Gastroesophageal sphincter (tissue), 4 donors: ENCODE measurements around the gene SAE1. TPM values are rescaled to one million over a fixed set of nuclear protein-coding genes. Genes with fewer than 3 reads are reported as not detected.

Experiments used
- ATAC-seq: fragments of 150-250 bp; one replicate; pipeline ENCODE4 v1.9.1; 2016; ENCODE audit warnings: mild to moderate bottlenecking, moderate library complexity
- H3K27ac ChIP-seq, 4 donors: fragments of 200-600 bp; sonication (generic) in 3 of 4; 1 replicate in 3 of 4; 2 replicates in 1 of 4; pipeline ENCODE4 v1.5.1; 2016 to 2019
- H3K27me3 ChIP-seq: fragments of 200-600 bp; sonication (generic); one replicate; pipeline ENCODE4 v1.5.1; 2019
- H3K36me3 ChIP-seq, 2 donors: fragments of 200-600 bp; sonication (generic); one replicate each; pipeline ENCODE4 v1.5.1; 2019; ENCODE audit warnings: control low read depth in 1 of 2
- H3K4me1 ChIP-seq, 3 donors: fragments of 200-600 bp; sonication (generic); 1 replicate in 2 of 3; 2 replicates in 1 of 3; pipeline ENCODE4 v1.5.1; 2016 to 2019; ENCODE audit warnings: control low read depth in 2 of 3
- H3K4me3 ChIP-seq, 2 donors: fragments of 200-600 bp; sonication (generic); one replicate each; pipeline ENCODE4 v1.5.1; 2019; ENCODE audit warnings: mild to moderate bottlenecking in 1 of 2, moderate library complexity in 1 of 2
- H3K9me3 ChIP-seq, 3 donors: fragments of 200-600 bp; sonication (generic); one replicate each; pipeline ENCODE4 v1.5.1; 2017 to 2019; ENCODE audit warnings: control low read depth in 2 of 3
- EP300 ChIP-seq: sonication (generic); formaldehyde crosslinking; IDR thresholded peaks from one replicate; pipeline ENCODE4 v1.6.1; 2017; ENCODE audit warnings: antibody characterized with exemption, mild to moderate bottlenecking
- POLR2A ChIP-seq, 2 donors: fragments of 450-650 bp; IDR thresholded peaks; one replicate each; pipeline ENCODE4 v1.6.1; 2017; ENCODE audit warnings: antibody characterized with exemption in 2 of 2, mild to moderate bottlenecking in 2 of 2, moderate library complexity in 1 of 2
- POLR2AphosphoS5 ChIP-seq: sonication (generic); formaldehyde crosslinking; IDR thresholded peaks from one replicate; pipeline ENCODE4 v1.6.1; 2017; ENCODE audit warnings: antibody characterized with exemption
- WGBS, 2 donors: methylation state at CpG; one replicate each; pipeline ENCODE4 v1.1.5; 2018; ENCODE audit warnings: low coverage in 1 of 2; 5-methylcytosine and 5-hydroxymethylcytosine counted together
- total RNA-seq, 4 donors: library from RNA; depleted of rRNA; stranded (reverse); fragments of >200 nt; gene quantifications; one replicate each; pipeline ENCODE4 v1.1.0, GENCODE V29; 2016
- TF ChIP-seq, protein P1 (sequence below), 4 experiments: fragments of 200-600 bp in 2 of 4; fragments of 450-650 bp in 2 of 4; sonication (generic) in 1 of 4; IDR thresholded peaks; one replicate each; pipeline ENCODE4 v1.5.1; 2017 to 2019; ENCODE audit warnings: antibody characterized with exemption in 4 of 4, mild to moderate bottlenecking in 2 of 4, moderate library complexity in 2 of 4

The SAE1 gene
- total RNA-seq, 4 donors from 2014 or later = 134 to 157 (median 153) TPM

- Histone ChIP-seq H3K36me3 (peaks cover 0 to 41% of the 10 kb centered on the region in 2 donors), H3K27me3 (no peaks in the 10 kb centered on the region)
Observed at GRCh38 chr19:47141695-47142094, 11.1 kb downstream of the SAE1 start.

GRCh38 chr19:47142779-47143178, 12.1 kb downstream of the SAE1 start:
- H3K27ac ChIP-seq = peak overlapping the region; percentile 56 to 84 (median 72)

More at GRCh38 chr19:47141695-47142094, 11.1 kb downstream of the SAE1 start:
- TF ChIP-seq EP300 (no peak), POLR2A (IDR thresholded peaks at IDR 0.05) (no peak), POLR2AphosphoS5 (no peak)
- TF ChIP-seq, protein P1, sequence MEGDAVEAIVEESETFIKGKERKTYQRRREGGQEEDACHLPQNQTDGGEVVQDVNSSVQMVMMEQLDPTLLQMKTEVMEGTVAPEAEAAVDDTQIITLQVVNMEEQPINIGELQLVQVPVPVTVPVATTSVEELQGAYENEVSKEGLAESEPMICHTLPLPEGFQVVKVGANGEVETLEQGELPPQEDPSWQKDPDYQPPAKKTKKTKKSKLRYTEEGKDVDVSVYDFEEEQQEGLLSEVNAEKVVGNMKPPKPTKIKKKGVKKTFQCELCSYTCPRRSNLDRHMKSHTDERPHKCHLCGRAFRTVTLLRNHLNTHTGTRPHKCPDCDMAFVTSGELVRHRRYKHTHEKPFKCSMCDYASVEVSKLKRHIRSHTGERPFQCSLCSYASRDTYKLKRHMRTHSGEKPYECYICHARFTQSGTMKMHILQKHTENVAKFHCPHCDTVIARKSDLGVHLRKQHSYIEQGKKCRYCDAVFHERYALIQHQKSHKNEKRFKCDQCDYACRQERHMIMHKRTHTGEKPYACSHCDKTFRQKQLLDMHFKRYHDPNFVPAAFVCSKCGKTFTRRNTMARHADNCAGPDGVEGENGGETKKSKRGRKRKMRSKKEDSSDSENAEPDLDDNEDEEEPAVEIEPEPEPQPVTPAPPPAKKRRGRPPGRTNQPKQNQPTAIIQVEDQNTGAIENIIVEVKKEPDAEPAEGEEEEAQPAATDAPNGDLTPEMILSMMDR (IDR thresholded peaks at IDR 0.05) = no peak
- H3K27ac ChIP-seq = peak overlapping the region; percentile 56 to 84 (median 72)
- no peak for ATAC-seq
- H3K9me3 ChIP-seq = no peaks in the 10 kb centered on the region
- no peak overlapping the region for H3K4me3 ChIP-seq
- peaks cover 0 to 46% (median 2%) of the 10 kb centered on the region in 3 donors for H3K4me1 ChIP-seq

DNA sequence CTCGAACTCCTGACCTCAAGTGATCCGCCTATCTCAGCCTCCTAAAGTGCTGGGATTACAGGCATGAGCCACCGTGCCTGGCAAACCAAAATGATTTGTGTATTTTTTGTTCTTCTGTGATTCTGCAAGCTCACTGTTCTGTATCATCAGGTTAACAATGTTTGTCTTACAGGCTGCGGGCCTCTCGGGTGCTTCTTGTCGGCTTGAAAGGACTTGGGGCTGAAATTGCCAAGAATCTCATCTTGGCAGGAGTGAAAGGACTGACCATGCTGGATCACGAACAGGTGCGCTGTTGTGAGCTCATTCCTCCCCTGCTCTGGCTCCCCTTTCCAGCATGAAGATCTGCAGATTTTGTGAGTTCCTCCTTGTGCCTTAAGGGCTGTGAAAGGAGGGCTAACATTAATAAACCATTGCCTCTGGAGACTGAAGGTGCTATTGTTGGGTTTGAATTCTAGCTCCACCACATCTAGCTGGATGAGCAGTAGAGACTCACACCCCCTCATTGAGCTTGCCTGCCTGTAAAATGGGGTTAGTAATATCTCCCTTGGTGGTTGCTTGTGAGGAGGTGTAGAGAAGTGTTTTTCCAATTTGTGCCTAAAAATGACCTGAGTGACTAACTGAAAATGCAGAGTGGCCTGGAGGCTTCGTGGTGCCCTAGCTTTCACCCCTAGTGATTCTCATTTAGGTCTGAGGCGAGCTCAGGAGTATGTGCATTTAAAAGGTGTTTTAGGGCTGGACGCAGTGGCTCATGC, 12.9 kb downstream of the SAE1 start:
- Histone ChIP-seq H3K9me3 (no peaks in the 10 kb centered on the region), H3K36me3 (peaks cover 0 to 59% of the 10 kb centered on the region in 2 donors), H3K27ac (peak overlapping the region; percentile 56 to 84 (median 72)), H3K4me3 (no peak overlapping the region), H3K4me1 (peaks cover 0 to 40% (median 2%) of the 10 kb centered on the region in 3 donors), H3K27me3 (no peaks in the 10 kb centered on the region)
- whole genome bisulfite sequencing, 2 donors = 44 to 51% methylated on average over 4 to 9 of the region's 11 CpGs
- TF ChIP-seq POLR2AphosphoS5 = peak; percentile 53
- TF ChIP-seq, protein P1 (IDR thresholded peaks at IDR 0.05) = no peak
- ATAC-seq = peak; percentile 73

More at GRCh38 chr19:47142779-47143178, 12.1 kb downstream of the SAE1 start:
- ATAC-seq = no peak
- Histone ChIP-seq H3K4me1 (peaks cover 0 to 40% (median 2%) of the 10 kb centered on the region in 3 donors), H3K4me3 (no peak overlapping the region), H3K9me3 (no peaks in the 10 kb centered on the region), H3K36me3 (peaks cover 0 to 52% of the 10 kb centered on the region in 2 donors), H3K27me3 (no peaks in the 10 kb centered on the region)
- no peak for TF ChIP-seq POLR2A (IDR thresholded peaks at IDR 0.05)
- no peak for TF ChIP-seq EP300
- TF ChIP-seq, protein P1 (IDR thresholded peaks at IDR 0.05) = no peak
- TF ChIP-seq POLR2AphosphoS5 = no peak
- 63 to 83% methylated on average over 4 to 5 of the region's 5 CpGs for WGBS, 2 donors

GRCh38 chr19:47144630-47145029, 14.0 kb downstream of the SAE1 start:
- no peak for ATAC-seq
- H3K27me3 ChIP-seq = no peaks in the 10 kb centered on the region
- no peak overlapping the region for H3K4me3 ChIP-seq
- no peak for TF ChIP-seq EP300
- no peak for TF ChIP-seq POLR2AphosphoS5
- TF ChIP-seq POLR2A (IDR thresholded peaks at IDR 0.05) = no peak
- TF ChIP-seq, protein P1 (IDR thresholded peaks at IDR 0.05) = no peak
- 77 to 96% methylated on average over 6 to 7 of the region's 13 CpGs for WGBS, 2 donors
- H3K9me3 ChIP-seq = no peaks in the 10 kb centered on the region
- H3K36me3 ChIP-seq = peaks cover 0 to 63% of the 10 kb centered on the region in 2 donors
- peaks cover 0 to 46% (median 2%) of the 10 kb centered on the region in 3 donors for H3K4me1 ChIP-seq
- H3K27ac ChIP-seq = peak overlapping the region in 2 of 4 donors; percentile 71 to 84
